H9 (cell line): ENCODE results near the gene IKBKG. TPM values are rescaled to one million over a fixed set of nuclear protein-coding genes. Genes with fewer than 3 reads are reported as not detected.

Source experiments
- DNase-seq: peaks from one replicate; pipeline ENCODE4 v3.0.0-alpha.2; 2017
- H2AFZ ChIP-seq: one replicate; pipeline ENCODE4 v1.6.1; 2013; ENCODE audit warnings: mild to moderate bottlenecking, low read length, control low read depth, moderate library complexity
- H2AK5ac ChIP-seq: 2 replicates; pipeline ENCODE4 v1.6.1; 2013; ENCODE audit warnings: low read length, control low read depth, mixed read lengths; ENCODE audit not compliant: insufficient read length
- H2BK120ac ChIP-seq: one replicate; pipeline ENCODE4 v1.6.1; 2013; ENCODE audit warnings: low read depth, mild to moderate bottlenecking, low read length, control low read depth, inconsistent platforms; ENCODE audit not compliant: poor library complexity, severe bottlenecking
- H2BK12ac ChIP-seq: 2 replicates; pipeline ENCODE4 v1.6.1; 2013; ENCODE audit warnings: low read length, control low read depth, mixed read lengths, low read depth; ENCODE audit not compliant: insufficient read length
- H2BK15ac ChIP-seq: 2 replicates; pipeline ENCODE4 v1.6.1; 2013; ENCODE audit warnings: low read depth, low read length, control low read depth
- H2BK20ac ChIP-seq: one replicate; pipeline ENCODE4 v1.6.1; 2013; ENCODE audit warnings: low read depth, mild to moderate bottlenecking, low read length, control low read depth, inconsistent platforms; ENCODE audit not compliant: poor library complexity, severe bottlenecking
- H2BK5ac ChIP-seq: 2 replicates; pipeline ENCODE4 v1.6.1; 2013; ENCODE audit warnings: low read length, control low read depth, mixed read lengths; ENCODE audit not compliant: insufficient read length
- H3K14ac ChIP-seq: 2 replicates; pipeline ENCODE4 v1.6.1; 2013; ENCODE audit warnings: low read length, control low read depth; ENCODE audit not compliant: insufficient read depth
- H3K18ac ChIP-seq: 2 replicates; pipeline ENCODE4 v1.6.1; 2013; ENCODE audit warnings: low read depth, mild to moderate bottlenecking, mixed read lengths, low read length, control low read depth; ENCODE audit not compliant: insufficient read length
- H3K23ac ChIP-seq: 2 replicates; pipeline ENCODE4 v1.6.1; 2013; ENCODE audit warnings: low read length, control low read depth, mixed read lengths, low read depth; ENCODE audit not compliant: insufficient read length
- H3K23me2 ChIP-seq: 2 replicates; pipeline ENCODE4 v1.6.1; 2013; ENCODE audit warnings: low read depth, mild to moderate bottlenecking, mixed read lengths, low read length, control low read depth; ENCODE audit not compliant: insufficient read length, poor library complexity, severe bottlenecking
- H3K27ac ChIP-seq: 2 replicates; pipeline ENCODE4 v1.5.1; 2013; ENCODE audit warnings: low read length, control low read depth, mixed read lengths, low read depth; ENCODE audit not compliant: insufficient read length
- H3K27me3 ChIP-seq: 2 replicates; pipeline ENCODE4 v1.6.1; 2013; ENCODE audit warnings: low read length, control low read depth, inconsistent platforms; ENCODE audit not compliant: insufficient read depth
- H3K4ac ChIP-seq: 2 replicates; pipeline ENCODE4 v1.6.1; 2013; ENCODE audit warnings: low read depth, mild to moderate bottlenecking, control low read depth, inconsistent platforms, low read length, moderate library complexity
- H3K4me1 ChIP-seq: 2 replicates; pipeline ENCODE4 v1.6.1; 2013; ENCODE audit warnings: low read length, control low read depth, inconsistent platforms; ENCODE audit not compliant: insufficient read depth
- H3K4me2 ChIP-seq: 2 replicates; pipeline ENCODE4 v1.6.1; 2013; ENCODE audit warnings: low read length, control low read depth, mixed read lengths; ENCODE audit not compliant: insufficient read length, insufficient read depth
- H3K56ac ChIP-seq: 2 replicates; pipeline ENCODE4 v1.6.1; 2013; ENCODE audit warnings: low read depth, mild to moderate bottlenecking, mixed read lengths, low read length, control low read depth; ENCODE audit not compliant: insufficient read length
- H3K79me1 ChIP-seq: 2 replicates; pipeline ENCODE4 v1.6.1; 2013; ENCODE audit warnings: low read depth, mild to moderate bottlenecking, moderate library complexity, low read length, control low read depth, inconsistent platforms; ENCODE audit not compliant: insufficient read depth, poor library complexity, severe bottlenecking
- H3K79me2 ChIP-seq: 2 replicates; pipeline ENCODE4 v1.6.1; 2013; ENCODE audit warnings: low read length, control low read depth, inconsistent platforms; ENCODE audit not compliant: insufficient read depth
- H3K9ac ChIP-seq: 2 replicates; pipeline ENCODE4 v1.6.1; 2013; ENCODE audit warnings: low read length, control low read depth, mixed read lengths; ENCODE audit not compliant: insufficient read length; ENCODE audit errors: extremely low read depth
- H3K9me3 ChIP-seq: one replicate; pipeline ENCODE4 v1.6.1; 2013; ENCODE audit warnings: low read depth, low read length, inconsistent platforms; ENCODE audit not compliant: control insufficient read depth
- H3T11ph ChIP-seq: one replicate; pipeline ENCODE4 v1.6.1; 2013; ENCODE audit warnings: mild to moderate bottlenecking, low read length, control low read depth, inconsistent platforms
- H4K20me1 ChIP-seq: one replicate; pipeline ENCODE4 v1.6.1; 2013; ENCODE audit not compliant: control insufficient read depth, insufficient read length, insufficient read depth
- H4K5ac ChIP-seq: 2 replicates; pipeline ENCODE4 v1.6.1; 2013; ENCODE audit warnings: low read depth, mild to moderate bottlenecking, mixed read lengths, low read length, control low read depth; ENCODE audit not compliant: insufficient read length
- H4K8ac ChIP-seq: replicated peaks from 2 replicates; pipeline ENCODE4 v1.6.1; 2013; ENCODE audit warnings: low read length, control low read depth, mixed read lengths, low read depth; ENCODE audit not compliant: insufficient read length
- H4K91ac ChIP-seq: 2 replicates; pipeline ENCODE4 v1.6.1; 2013; ENCODE audit warnings: low read depth, mild to moderate bottlenecking, moderate library complexity, mixed read lengths, low read length, control low read depth; ENCODE audit not compliant: insufficient read length
- H3K27ac Mint-ChIP-seq, 3 experiments: 2 replicates in 2 of 3; 3 replicates in 1 of 3; pipeline ENCODE4 v1.8.0; 2020 to 2021; ENCODE audit warnings: mixed read lengths in 3 of 3, mild to moderate bottlenecking in 1 of 3, moderate library complexity in 1 of 3
- H3K27me3 Mint-ChIP-seq: 2 replicates; pipeline ENCODE4 v1.8.0; 2021; ENCODE audit warnings: low read depth, mild to moderate bottlenecking, moderate library complexity, mixed read lengths
- H3K36me3 Mint-ChIP-seq, 3 experiments: 2 replicates in 2 of 3; 3 replicates in 1 of 3; pipeline ENCODE4 v1.8.0; 2020 to 2021; ENCODE audit warnings: low read depth in 3 of 3, mixed read lengths in 3 of 3; ENCODE audit not compliant: insufficient read depth in 1 of 3
- H3K4me1 Mint-ChIP-seq, 2 experiments: 2 replicates each; pipeline ENCODE4 v1.8.0; 2020; ENCODE audit warnings: mixed read lengths in 2 of 2
- H3K4me3 Mint-ChIP-seq, 2 experiments: 2 replicates in 1 of 2; 3 replicates in 1 of 2; pipeline ENCODE4 v1.8.0; 2020 to 2021; ENCODE audit warnings: mild to moderate bottlenecking in 2 of 2, mixed read lengths in 2 of 2, moderate library complexity in 1 of 2
- H3K9me3 Mint-ChIP-seq, 2 experiments: 2 replicates in 1 of 2; 3 replicates in 1 of 2; pipeline ENCODE4 v1.8.0; 2020; ENCODE audit warnings: mild to moderate bottlenecking in 2 of 2, mixed read lengths in 2 of 2, moderate library complexity in 1 of 2
- CTCF ChIP-seq: fragments of 200-600 bp; sonication (generic); conservative IDR thresholded peaks from 3 replicates; pipeline ENCODE4 v1.8.0; 2021; ENCODE audit warnings: antibody characterized with exemption, mild to moderate bottlenecking
- WGBS: extraction: QIAGEN DNeasy Blood & Tissue Kit; methylation state at CpG from one replicate; pipeline ENCODE4 v1.1.7; 2013; ENCODE audit warnings: missing lambda C conversion rate, low lambda C conversion rate, mixed read lengths; ENCODE audit not compliant: insufficient read length; ENCODE audit errors: extremely low coverage; 5-methylcytosine and 5-hydroxymethylcytosine counted together
- total RNA-seq: library from RNA; stranded (reverse); gene quantifications from 2 replicates; pipeline ENCODE4 v1.2.1, GENCODE V29; 2021

The IKBKG gene
- total RNA-seq, 1 experiment from 2014 or later = 17.8 TPM

- no peak overlapping the region for H4K91ac ChIP-seq
- no peaks in the 10 kb centered on the region for H3K4me1 ChIP-seq
- Mint-ChIP-seq H3K9me3 (peaks cover 56 to 76% of the 10 kb centered on the region in 2 experiments), H3K4me1 (peaks cover 2 to 7% of the 10 kb centered on the region in 2 experiments; a peak in 3 of 4 replicates), H3K36me3 (peaks cover 31 to 54% (median 43%) of the 10 kb centered on the region in 3 experiments), H3K27ac (no peak overlapping the region; a peak in 1 of 7 replicates), H3K4me3 (no peak overlapping the region), H3K27me3 (peaks cover 2% of the 10 kb centered on the region)
- no peak overlapping the region for H3K27ac ChIP-seq
- no peak for DNase-seq
- H3K14ac ChIP-seq = no peak overlapping the region
- no peak overlapping the region for H3K4me2 ChIP-seq
- WGBS = no CpG with 5 or more reads among the region's 5 CpGs
- no peak for TF ChIP-seq CTCF
- H2AK5ac ChIP-seq = no peak overlapping the region
- H3K79me1 ChIP-seq = no peaks in the 10 kb centered on the region
- H3K27me3 ChIP-seq = no peaks in the 10 kb centered on the region
- H3K79me2 ChIP-seq = no peaks in the 10 kb centered on the region
- no peak overlapping the region for H2AFZ ChIP-seq
- H4K8ac ChIP-seq = no peak overlapping the region
- H3K9me3 ChIP-seq = peaks cover 39% of the 10 kb centered on the region
- H2BK120ac ChIP-seq = no peak overlapping the region
- no peak overlapping the region for H3K18ac ChIP-seq
- no peak overlapping the region for H3K56ac ChIP-seq
- H3T11ph ChIP-seq = no peak overlapping the region
- H3K4ac ChIP-seq = no peak overlapping the region
- no peak overlapping the region for H2BK12ac ChIP-seq
- no peak overlapping the region for H3K9ac ChIP-seq
- no peak overlapping the region for H2BK15ac ChIP-seq
- H3K23ac ChIP-seq = no peak overlapping the region
- no peak overlapping the region for H2BK5ac ChIP-seq
- H3K23me2 ChIP-seq = peaks cover 2% of the 10 kb centered on the region
- H4K20me1 ChIP-seq = no peaks in the 10 kb centered on the region
- no peak overlapping the region for H2BK20ac ChIP-seq
- no peak overlapping the region for H4K5ac ChIP-seq
Measured at GRCh38 chrX:154541589-154541895, 5.9 kb upstream of the IKBKG start.
